Hepatocyte (in vitro differentiated cells): ENCODE data around the gene KLF5.

ENCODE experiments used
- EZH2phosphoT487 ChIP-seq: fragments of 200-600 bp; sonication (generic); IDR thresholded peaks from one replicate; pipeline ENCODE4 v1.6.1; 2018; ENCODE audit warnings: antibody characterized with exemption, mild to moderate bottlenecking, low read depth, moderate library complexity; ENCODE audit not compliant: unreplicated experiment, severe bottlenecking
- TF ChIP-seq, protein P1 (sequence below): fragments of 200-600 bp; sonication (generic); IDR thresholded peaks from 2 replicates; pipeline ENCODE4 v1.5.1; 2016; ENCODE audit warnings: antibody characterized with exemption, mild to moderate bottlenecking; ENCODE audit not compliant: poor library complexity

DNA sequence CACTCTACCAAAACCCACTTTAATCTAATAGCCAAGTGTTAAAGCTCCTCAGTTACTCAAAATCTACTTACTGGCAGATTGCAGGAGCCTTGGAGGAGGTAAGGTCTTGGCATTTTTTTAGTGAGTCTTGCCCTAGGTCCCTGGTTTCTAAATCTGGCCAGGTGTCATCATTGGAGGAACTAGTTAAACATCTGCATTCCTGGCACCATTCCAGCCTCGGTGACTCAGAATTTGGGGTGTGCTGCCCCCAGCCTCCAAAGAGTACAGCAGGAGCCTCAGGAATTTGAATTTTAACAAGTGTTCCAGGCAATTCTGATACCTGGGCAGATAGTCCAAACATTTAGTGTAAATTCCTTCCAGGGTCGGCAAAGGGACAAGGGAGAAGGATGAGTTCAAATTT, 37.4 kb downstream of the KLF5 start:
- TF ChIP-seq, protein P1, sequence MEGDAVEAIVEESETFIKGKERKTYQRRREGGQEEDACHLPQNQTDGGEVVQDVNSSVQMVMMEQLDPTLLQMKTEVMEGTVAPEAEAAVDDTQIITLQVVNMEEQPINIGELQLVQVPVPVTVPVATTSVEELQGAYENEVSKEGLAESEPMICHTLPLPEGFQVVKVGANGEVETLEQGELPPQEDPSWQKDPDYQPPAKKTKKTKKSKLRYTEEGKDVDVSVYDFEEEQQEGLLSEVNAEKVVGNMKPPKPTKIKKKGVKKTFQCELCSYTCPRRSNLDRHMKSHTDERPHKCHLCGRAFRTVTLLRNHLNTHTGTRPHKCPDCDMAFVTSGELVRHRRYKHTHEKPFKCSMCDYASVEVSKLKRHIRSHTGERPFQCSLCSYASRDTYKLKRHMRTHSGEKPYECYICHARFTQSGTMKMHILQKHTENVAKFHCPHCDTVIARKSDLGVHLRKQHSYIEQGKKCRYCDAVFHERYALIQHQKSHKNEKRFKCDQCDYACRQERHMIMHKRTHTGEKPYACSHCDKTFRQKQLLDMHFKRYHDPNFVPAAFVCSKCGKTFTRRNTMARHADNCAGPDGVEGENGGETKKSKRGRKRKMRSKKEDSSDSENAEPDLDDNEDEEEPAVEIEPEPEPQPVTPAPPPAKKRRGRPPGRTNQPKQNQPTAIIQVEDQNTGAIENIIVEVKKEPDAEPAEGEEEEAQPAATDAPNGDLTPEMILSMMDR: no peak
- TF ChIP-seq EZH2phosphoT487: no peak
